COLO668 (cell line): ENCODE measurements around the gene ALCAM.

Source experiments
- DNase-seq: peaks from one replicate; lab custom pipeline; 2025; ENCODE audit not compliant: unreplicated experiment; lab: John Stamatoyannopoulos, UW

ALCAM gene

GRCh38 chr3:105355408-105356061 is 11.2 kb upstream of the ALCAM start:
- no peak for DNase-seq

GRCh38 chr3:105356396-105356795 is 10.3 kb upstream of the ALCAM start:
- DNase-seq, result no peak

- DNase-seq, result no peak
Measured at GRCh38 chr3:105356988-105357387, 9.7 kb upstream of the ALCAM start.

- no peak for DNase-seq
Measured at GRCh38 chr3:105359098-105359762, 7.5 kb upstream of the ALCAM start.

GRCh38 chr3:105360003-105360402 is 6.7 kb upstream of the ALCAM start:
- DNase-seq, result no peak

GRCh38 chr3:105362021-105362665 is 4.6 kb upstream of the ALCAM start:
- DNase-seq, result no peak

GRCh38 chr3:105364128-105364527 is 2.6 kb upstream of the ALCAM start:
- no peak for DNase-seq

GRCh38 chr3:105365081-105365390 is 1.7 kb upstream of the ALCAM start:
- no peak for DNase-seq

- DNase-seq, result no peak
Measured at GRCh38 chr3:105365391-105366325, 1.1 kb upstream of the ALCAM start.

- peak; percentile 42 for DNase-seq
Measured at GRCh38 chr3:105367063-105367405, 325 bp downstream of the ALCAM start.

- peak; percentile 66 for DNase-seq
Measured at GRCh38 chr3:105367406-105368213, 901 bp downstream of the ALCAM start.

- DNase-seq, result peak; percentile 50
Measured at GRCh38 chr3:105368566-105369499, 2.1 kb downstream of the ALCAM start.

GRCh38 chr3:105369500-105370371 is 3.0 kb downstream of the ALCAM start:
- peak; percentile 53 for DNase-seq

- no peak for DNase-seq
Measured at GRCh38 chr3:105373383-105373782, 6.7 kb downstream of the ALCAM start.

GRCh38 chr3:105375750-105376511 is 9.2 kb downstream of the ALCAM start:
- DNase-seq, result no peak

- DNase-seq, result no peak
Measured at GRCh38 chr3:105377716-105378115, 11.0 kb downstream of the ALCAM start.

GRCh38 chr3:105385179-105385578 is 18.5 kb downstream of the ALCAM start:
- no peak for DNase-seq
